IPS-11a (cell line): ENCODE measurements around the gene PAQR4.
"Not testable (repeated sequence)": the region's sequence is repeated elsewhere in the genome, so short reads cannot be mapped to it uniquely, and the experiment has no call there.

Experiments
- H3K4me3 ChIP-seq: one replicate; pipeline ENCODE4 v1.5.1; 2013; ENCODE audit warnings: low read depth, low read length, control low read depth

PAQR4 gene

DNA sequence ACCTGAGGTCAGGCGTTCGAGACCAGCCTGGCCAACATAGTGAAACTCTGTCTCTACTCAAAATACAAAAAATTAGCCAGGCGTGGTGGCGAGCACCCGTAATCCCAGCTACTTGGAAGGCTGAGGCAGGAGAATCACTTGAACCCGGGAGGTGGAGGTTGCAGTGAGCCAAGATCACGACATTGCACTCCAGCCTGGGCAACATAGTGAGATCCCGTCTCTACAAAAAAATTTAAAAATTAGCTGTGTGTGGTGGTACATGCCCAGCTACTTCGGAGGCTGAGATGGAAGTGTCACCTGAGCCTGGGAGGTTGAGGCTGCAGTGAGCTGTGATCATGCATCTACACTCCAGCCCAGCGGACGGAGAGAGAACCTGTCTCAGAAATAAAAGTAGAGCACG is 25.4 kb upstream of the PAQR4 start:
- not testable (repeated sequence) for H3K4me3 ChIP-seq

DNA sequence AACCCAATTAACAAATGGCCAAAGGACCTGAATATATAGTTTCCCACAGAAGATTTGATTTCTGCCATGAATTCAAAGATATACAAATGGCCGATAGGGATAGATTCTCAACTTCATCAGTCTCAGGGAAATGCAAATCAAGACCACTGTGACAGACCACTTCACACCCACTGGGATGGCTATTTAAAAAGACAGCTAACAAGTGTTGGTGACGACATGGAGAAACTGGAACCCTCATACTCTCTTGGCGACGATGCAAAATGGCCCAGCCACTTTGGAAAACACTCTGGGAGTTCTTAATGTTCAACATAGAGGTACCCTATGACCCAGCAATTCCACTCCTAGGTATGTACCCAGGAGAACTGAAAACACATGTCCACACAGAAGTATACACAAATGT is 22.5 kb upstream of the PAQR4 start:
- H3K4me3 ChIP-seq: no peak overlapping the region

- no peak overlapping the region for H3K4me3 ChIP-seq
These were observed 20.1 kb upstream of the PAQR4 start for GRCh38 chr16:2948807-2949704.

DNA sequence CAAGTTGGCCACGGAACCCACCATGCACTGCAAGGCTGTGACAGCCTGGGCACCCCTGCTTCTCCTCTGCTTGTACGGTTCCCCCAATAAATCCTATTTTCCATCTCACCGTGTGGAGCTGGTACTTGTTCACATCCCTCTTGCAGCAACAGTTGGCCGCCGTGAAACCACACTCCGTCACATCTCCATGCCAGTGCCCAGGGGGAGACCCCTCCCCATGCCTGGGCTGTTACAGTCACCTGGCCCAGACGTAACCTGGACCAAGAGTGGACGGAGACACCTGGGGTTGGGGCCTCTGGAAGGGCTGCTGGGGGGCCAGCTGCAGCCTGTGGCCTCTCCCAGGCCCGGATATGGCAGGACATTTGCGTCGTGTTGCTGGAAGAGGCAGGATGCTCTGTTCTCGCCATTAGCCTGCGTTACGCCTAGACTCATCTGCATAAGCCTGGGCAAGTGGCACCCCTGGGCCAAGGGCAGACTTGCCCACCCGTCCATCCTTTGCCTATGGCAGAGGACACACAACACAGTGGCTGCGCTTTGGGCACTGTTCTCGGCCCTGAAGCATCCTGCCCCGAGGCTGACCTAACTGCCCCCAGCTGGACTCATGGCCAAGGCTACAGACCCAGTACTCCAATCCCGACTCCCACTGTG is 19.3 kb upstream of the PAQR4 start:
- no peak overlapping the region for H3K4me3 ChIP-seq

- no peak overlapping the region for H3K4me3 ChIP-seq
These were observed 18.8 kb upstream of the PAQR4 start for GRCh38 chr16:2950353-2950724.

GRCh38 chr16:2950773-2951172 is 18.4 kb upstream of the PAQR4 start:
- no peak overlapping the region for H3K4me3 ChIP-seq

- no peak overlapping the region for H3K4me3 ChIP-seq
These were observed 16.5 kb upstream of the PAQR4 start for GRCh38 chr16:2952679-2953078.

DNA sequence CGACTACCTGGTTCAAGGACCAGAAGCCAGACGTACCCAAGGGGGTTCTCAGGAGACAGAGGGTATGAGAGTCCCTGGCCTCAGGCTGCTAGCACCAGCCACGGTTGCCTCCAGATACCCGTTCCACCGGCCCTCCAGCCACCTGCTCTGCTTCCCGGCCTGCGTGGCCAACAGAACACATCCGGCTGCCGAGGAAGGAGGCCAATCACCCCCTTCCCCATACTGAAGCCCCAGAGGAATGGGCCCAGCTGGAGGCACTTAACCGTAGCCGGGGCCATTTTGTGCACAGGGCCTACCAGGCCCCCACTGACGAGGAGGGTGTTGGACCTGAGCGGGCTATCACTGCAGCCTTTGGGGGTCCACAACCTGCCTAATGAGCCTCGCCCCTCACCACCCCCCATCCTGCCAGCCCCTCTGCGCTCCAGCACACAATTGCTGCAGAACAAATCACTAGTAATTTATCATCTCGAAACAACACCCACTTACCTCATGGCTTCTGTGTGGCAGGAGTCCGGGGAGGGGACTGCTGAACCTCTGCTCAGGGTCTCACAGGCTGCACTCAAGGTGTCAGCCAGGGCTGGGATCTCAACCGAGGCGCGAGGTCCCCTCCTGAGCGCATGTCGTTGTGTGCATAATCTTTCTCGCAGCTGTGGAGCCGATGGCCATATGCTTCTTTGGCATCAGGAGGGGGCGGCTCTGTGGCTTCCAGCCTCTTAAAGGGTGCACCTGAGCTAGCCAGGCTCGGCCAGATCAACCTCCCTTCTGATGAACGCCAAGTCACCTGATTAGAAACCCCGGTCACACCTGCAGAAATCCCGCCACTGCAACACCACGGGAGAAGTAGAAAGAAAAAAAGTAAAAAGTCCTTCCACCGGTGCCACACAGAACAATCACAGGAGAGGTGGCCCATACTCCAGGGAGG is 15.2 kb upstream of the PAQR4 start:
- no peak overlapping the region for H3K4me3 ChIP-seq

DNA sequence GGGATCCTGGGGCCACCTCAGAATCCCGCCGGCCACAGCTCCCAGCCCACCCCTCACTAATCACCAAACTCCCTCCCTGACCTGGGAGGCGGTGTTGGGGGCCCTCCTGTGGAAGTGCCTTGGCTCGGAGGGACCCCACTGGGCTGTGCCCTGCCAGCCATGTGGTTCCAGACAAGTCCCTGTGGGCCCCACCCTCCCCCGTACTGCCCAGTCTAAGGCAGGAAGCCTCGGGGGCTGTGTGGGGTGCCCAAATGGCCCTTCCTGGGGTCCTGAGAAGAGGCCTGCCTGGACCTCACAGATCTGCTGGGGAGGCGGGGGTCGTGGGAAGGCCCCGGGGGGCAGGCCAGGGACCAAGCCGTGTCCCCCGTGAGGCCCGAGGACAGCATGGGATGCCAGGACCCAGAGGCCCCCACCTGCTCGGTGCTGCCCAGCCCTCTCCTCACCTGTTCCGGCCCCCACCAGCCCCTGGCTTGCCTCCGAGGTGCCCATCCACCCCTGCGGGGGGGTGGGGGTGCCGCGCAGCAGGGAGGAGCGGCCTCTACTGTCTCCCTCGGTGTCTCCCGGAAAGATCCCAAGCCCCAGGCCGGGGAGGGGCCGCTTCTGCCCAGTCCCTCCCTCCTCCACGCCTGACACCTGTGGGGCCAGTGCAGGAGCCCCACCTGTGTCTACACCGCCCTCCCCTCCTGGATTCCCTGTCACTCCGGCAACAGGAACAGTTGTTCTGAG is 14.3 kb upstream of the PAQR4 start:
- H3K4me3 ChIP-seq: no peak overlapping the region

- H3K4me3 ChIP-seq: no peak overlapping the region
These were observed 13.7 kb upstream of the PAQR4 start for GRCh38 chr16:2955438-2955778.

DNA sequence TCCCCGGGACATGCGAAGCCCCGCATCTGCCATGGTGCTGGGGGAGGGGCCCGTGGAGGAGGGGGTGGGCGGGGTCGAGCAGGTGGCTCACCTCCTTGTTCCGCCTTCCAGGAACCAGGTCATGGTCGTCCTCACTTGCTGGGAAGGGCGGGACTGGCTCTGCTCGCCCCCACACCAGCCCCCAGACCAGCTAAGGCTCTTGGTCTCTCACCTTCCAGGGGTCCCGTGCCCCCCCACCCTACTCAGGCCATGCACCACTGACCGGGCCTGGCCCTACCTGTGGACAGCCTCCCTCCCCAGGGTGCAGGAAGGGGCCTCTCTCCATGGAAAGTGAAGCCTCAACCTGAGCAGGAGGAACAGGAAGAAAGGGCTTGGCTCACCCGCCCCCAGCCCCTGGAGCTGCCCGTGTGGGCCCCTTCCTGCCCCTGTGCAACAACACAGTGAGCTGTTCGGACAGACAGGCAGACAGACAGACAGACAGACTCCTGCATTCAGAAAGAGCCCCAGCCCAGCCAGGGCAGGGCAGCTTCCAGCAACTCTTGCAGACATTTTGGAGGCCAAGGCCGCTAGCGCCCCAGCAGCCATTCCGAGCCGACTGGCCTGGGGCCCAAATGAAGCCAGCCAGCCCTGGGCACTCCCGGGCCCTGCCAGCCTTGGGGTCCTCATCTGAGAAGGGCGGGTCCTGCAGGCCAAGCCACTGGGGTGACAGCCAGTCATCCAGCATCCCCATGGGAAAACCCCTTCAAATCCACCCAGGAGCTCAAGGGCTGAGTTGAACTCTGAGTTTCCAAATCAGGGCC is 13.2 kb upstream of the PAQR4 start:
- H3K4me3 ChIP-seq: no peak overlapping the region

- H3K4me3 ChIP-seq: no peak overlapping the region
These were observed 12.6 kb upstream of the PAQR4 start for GRCh38 chr16:2956579-2956956.

DNA sequence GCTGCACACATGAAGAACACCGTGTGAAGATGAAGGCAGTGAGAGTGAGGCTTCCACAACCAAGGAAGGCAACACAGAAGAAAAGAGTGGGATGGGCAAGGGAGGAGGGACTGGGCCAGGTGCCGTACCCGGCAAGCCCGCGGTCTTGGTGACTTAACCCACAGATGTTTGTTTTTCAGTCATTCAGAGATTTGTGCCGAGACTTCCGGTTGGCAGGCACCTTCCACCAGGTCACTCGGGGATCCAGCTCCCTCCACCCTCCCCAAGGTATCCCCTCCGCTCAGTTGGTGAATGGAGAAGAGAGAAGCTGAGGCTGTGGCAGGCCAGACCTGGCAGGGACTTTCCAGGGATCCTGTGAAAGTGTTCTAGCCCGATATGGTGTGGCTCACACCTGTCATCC is 9.9 kb upstream of the PAQR4 start:
- no peak overlapping the region for H3K4me3 ChIP-seq

GRCh38 chr16:2960183-2961010 is 8.8 kb upstream of the PAQR4 start:
- no peak overlapping the region for H3K4me3 ChIP-seq

DNA sequence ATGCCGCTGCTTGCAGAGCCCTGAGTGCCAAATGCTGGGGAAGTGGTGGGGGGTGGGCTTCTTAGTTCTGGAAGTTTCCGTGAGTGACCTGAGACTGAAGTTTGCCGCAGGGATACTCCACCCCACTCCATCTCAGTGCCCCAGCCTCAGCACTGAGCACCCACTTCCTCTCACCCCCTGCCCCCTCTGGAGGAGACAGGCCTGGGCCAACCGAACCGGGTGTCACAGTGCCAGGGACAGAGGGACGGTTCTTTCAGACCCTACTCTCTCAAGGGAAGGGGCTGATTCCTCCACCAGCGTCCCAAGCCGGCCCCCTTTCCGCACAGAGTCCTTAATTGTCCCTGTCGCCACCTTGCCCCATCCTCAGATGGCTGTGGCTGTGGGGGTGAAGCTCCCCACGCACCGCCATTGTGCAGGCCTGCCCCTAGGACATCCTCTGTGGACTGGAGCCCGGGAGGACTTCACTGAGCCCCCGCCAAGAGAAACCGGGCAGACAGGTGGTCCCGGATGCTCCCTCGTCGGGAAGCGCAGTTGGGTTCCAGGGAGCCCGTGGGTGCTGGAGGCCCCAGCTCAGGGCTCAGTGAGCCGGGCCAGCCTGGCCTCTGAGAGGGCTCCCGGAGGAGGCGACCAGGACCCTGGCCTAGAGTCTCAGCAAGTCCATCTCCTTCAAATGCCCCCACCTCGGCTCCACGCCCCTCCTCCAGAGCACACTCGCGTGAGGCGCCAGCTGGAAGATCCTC is 6.6 kb upstream of the PAQR4 start:
- no peak overlapping the region for H3K4me3 ChIP-seq

DNA sequence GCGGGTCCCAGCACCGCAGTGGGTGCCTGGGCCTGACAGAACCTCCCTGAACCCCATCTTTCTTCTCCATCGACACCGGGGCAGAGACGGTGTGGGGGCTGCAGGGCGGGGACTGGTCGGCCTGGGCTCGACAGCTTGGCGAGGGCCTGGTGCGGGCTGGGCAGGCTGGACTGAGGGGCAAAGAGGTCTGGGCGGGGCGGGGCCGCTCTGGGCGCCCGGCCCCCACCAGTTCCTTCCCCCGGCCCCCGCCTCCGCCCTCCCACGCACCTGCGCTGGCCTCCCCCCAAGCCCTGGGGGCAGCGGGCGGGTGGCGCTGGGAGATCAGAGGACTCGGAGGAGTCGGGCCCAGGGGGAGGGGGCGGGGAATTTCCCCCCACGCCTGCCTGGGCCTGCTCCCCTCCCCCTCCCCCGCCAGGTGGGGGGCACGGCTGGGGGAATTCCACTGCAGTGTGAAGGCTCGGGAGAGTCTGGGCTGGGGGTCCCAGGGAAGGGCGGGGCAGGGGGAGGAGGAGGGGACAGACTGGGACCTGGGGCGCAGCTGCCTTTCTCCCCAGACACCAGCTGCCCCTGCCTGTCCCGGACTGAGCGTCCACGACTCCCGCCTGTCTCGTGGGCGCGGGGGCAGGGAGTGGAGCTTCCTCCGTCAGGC is 6.0 kb upstream of the PAQR4 start:
- H3K4me3 ChIP-seq: peak overlapping the region; percentile 67

GRCh38 chr16:2963723-2964474 is 5.2 kb upstream of the PAQR4 start, which contains the start of gene KREMEN2:
TSS of gene KREMEN2 (plus strand) at chr16:2964275. CDS start at chr16:2964521, 246 bp downstream.
- H3K4me3 ChIP-seq: peak within 1 kb of the TSS; percentile 67
